Activated T-helper 1 cell treated with anti-CD3 and anti-CD28 coated beads, Interleukin-12 subunit alpha, Interleukin-12 subunit beta, Interleukin-2, Interleukin-4 antibody, amounts not matched to agents 30 ng/mL and 10 ng/mL and 1 ng/mL, durations not matched to agents 14 hours and 24 hours and 36 hours (primary cell): Measurements from ENCODE around the gene SCRN3. TPM values are rescaled to one million over a fixed set of nuclear protein-coding genes. Genes with fewer than 3 reads are reported as not detected.
A peak's percentile ranks its signal among the peaks of the same experiment; 100 is the strongest.

Experiments used
- DNase-seq: peaks from one replicate; pipeline ENCODE4 v3.0.0; 2021; ENCODE audit warnings: low spot score
- H3K27ac Mint-ChIP-seq: one replicate; pipeline ENCODE4 v1.8.0; 2021; ENCODE audit warnings: mild to moderate bottlenecking, mixed read lengths
- H3K27me3 Mint-ChIP-seq: one replicate; pipeline ENCODE4 v1.8.0; 2022; ENCODE audit warnings: mild to moderate bottlenecking, moderate library complexity, mixed read lengths; ENCODE audit not compliant: insufficient read depth
- H3K36me3 Mint-ChIP-seq: one replicate; pipeline ENCODE4 v1.8.0; 2021; ENCODE audit warnings: low read depth, mixed read lengths
- H3K4me1 Mint-ChIP-seq: one replicate; pipeline ENCODE4 v1.8.0; 2021; ENCODE audit warnings: low read depth, mixed read lengths
- H3K4me3 Mint-ChIP-seq: one replicate; pipeline ENCODE4 v1.8.0; 2021; ENCODE audit warnings: mild to moderate bottlenecking, moderate library complexity, mixed read lengths
- H3K9me3 Mint-ChIP-seq: one replicate; pipeline ENCODE4 v1.8.0; 2021; ENCODE audit warnings: mixed read lengths
- intact Hi-C: fragments of 100-400 bp; cut with micrococcal nuclease; formaldehyde crosslinking; loops from one replicate; pipeline ENCODE4 v1.15.1; 2024
- total RNA-seq: library from RNA; stranded (reverse); gene quantifications from 2 replicates; pipeline ENCODE4 v1.2.3, GENCODE V29; 2022

Gene SCRN3
- total RNA-seq, 1 donor from 2014 or later, result 14.0 TPM

- Mint-ChIP-seq H3K4me1 (no peaks in the 10 kb centered on the region), H3K36me3 (peaks cover 7% of the 10 kb centered on the region), H3K27ac (no peak overlapping the region), H3K4me3 (no peak overlapping the region), H3K9me3 (no peaks in the 10 kb centered on the region), H3K27me3 (no peaks in the 10 kb centered on the region)
- no peak for DNase-seq
- intact Hi-C loops, result no loop called here
Measured at GRCh38 chr2:174430066-174430465, 34.5 kb downstream of the SCRN3 start.

DNA sequence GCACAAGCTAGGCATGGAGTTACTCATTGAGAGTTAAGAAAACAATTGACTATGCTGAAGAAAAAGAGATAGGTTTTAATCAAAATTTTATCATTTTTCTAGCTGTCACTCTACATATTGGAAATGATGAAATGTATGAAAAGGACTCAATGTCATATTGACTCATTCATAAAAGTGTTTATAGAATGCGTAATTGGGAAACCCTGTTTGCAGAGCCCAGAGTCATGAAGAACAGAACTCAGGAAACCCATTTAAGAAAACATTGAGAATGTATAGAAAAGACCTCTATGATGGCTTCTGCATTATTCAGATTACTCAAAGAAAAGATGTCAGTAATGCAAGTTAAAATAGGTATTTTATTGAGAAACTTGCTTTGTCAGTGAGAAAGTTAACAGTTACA, 36.4 kb downstream of the SCRN3 start:
- intact Hi-C loops, result no loop called here
- DNase-seq, result no peak
- no peak overlapping the region for H3K4me3 Mint-ChIP-seq
- H3K27me3 Mint-ChIP-seq, result no peaks in the 10 kb centered on the region
- no peaks in the 10 kb centered on the region for H3K4me1 Mint-ChIP-seq
- H3K27ac Mint-ChIP-seq, result no peak overlapping the region
- H3K9me3 Mint-ChIP-seq, result no peaks in the 10 kb centered on the region
- H3K36me3 Mint-ChIP-seq, result peaks cover 14% of the 10 kb centered on the region

DNA sequence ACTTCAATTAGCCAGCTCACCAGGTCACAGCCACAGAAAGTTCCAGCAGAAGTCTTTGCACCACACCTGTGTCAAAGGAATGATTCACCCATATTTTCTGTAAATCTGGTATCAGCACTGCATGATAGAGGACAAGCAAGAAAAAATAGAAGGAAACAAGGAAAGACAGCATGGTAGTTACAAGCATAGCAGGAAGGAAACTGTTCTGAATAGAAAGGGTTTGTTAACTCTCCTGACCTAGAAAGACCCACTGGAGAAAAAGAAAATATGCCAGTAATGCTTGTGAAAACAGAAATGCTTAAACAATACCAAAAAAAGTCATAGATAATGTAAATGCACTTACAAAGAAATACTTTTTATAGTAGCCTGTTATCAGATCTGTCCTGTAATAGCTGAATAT, 40.8 kb downstream of the SCRN3 start:
- H3K4me1 Mint-ChIP-seq, result no peaks in the 10 kb centered on the region

DNA sequence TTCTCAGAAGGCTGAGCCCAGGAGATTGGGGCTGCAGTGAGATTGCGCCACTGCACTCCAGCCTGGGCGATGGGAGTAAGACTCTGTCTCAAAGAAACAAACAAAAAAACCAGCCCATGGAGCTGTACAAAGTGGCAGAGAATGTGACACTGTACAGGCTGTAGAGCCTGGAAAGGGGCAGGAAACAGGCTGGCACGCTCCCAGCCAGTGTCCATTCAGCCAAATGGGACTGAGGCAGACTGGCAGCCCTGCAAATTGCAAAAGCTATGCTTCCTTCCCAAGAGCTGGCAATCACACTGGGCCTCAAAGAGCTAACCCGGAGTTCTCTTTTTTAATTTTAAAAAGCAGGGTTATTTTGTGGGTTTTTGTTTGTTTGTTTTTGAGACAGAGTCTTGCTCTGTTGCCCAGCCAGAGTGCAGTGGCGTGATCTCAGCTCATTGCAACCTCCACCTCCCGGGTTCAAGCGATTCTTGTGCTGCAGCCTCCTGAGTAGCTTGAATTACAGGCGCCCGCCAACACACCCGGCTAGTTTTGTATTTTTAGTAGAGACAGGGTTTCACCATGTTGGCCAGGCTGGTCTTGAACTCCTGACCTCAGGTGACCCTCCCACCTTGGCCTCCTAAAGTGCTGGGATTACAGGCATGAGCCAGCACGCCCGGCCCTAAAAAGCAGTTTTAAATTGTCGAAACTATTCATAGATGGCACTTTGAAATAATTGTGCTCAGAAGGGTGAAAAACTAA, 42.8 kb downstream of the SCRN3 start:
- Mint-ChIP-seq H3K4me3 (no peak overlapping the region), H3K36me3 (peaks cover 14% of the 10 kb centered on the region), H3K27ac (no peak overlapping the region), H3K27me3 (no peaks in the 10 kb centered on the region), H3K9me3 (no peaks in the 10 kb centered on the region), H3K4me1 (no peaks in the 10 kb centered on the region)
- DNase-seq, result no peak
- intact Hi-C loops, result no loop called here

More for the DNA sequence above, 40.8 kb downstream of the SCRN3 start:
- H3K27me3 Mint-ChIP-seq, result no peaks in the 10 kb centered on the region
- no peak overlapping the region for H3K27ac Mint-ChIP-seq
- H3K4me3 Mint-ChIP-seq, result no peak overlapping the region
- intact Hi-C loops, result no loop called here
- H3K36me3 Mint-ChIP-seq, result peaks cover 12% of the 10 kb centered on the region
- no peaks in the 10 kb centered on the region for H3K9me3 Mint-ChIP-seq
- no peak for DNase-seq

- no peak for DNase-seq
- Mint-ChIP-seq H3K4me1 (no peaks in the 10 kb centered on the region), H3K9me3 (no peaks in the 10 kb centered on the region), H3K27ac (no peak overlapping the region), H3K4me3 (no peak overlapping the region), H3K36me3 (peaks cover 14% of the 10 kb centered on the region), H3K27me3 (no peaks in the 10 kb centered on the region)
- intact Hi-C loops, result no loop called here
Measured at GRCh38 chr2:174439323-174439722, 43.8 kb downstream of the SCRN3 start.

DNA sequence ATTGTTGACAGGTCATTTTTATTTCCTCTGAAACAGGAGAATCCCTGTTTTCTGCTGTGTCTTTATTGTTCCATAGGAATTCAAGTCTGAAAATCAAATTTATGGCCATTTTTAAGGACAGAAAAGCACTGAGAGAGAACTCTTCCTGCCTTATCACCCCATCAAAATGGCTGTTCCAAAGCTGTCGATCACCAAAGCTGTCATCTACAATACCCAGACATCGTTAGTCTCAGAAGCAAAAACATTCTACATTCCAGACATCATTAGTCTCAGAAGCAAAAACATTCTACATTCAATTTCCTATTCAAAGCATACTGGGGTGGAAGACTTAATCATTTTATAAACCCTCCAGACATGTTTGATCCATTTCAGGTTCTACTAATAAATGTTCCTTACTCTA, 44.4 kb downstream of the SCRN3 start:
- Mint-ChIP-seq H3K27ac (no peak overlapping the region), H3K36me3 (peaks cover 17% of the 10 kb centered on the region), H3K4me1 (no peaks in the 10 kb centered on the region), H3K27me3 (no peaks in the 10 kb centered on the region), H3K4me3 (no peak overlapping the region), H3K9me3 (no peaks in the 10 kb centered on the region)
- no peak for DNase-seq
- intact Hi-C loops, result no loop called here

- H3K9me3 Mint-ChIP-seq, result no peaks in the 10 kb centered on the region
- no peaks in the 10 kb centered on the region for H3K4me1 Mint-ChIP-seq
- no peaks in the 10 kb centered on the region for H3K27me3 Mint-ChIP-seq
- no peak overlapping the region for H3K4me3 Mint-ChIP-seq
- H3K36me3 Mint-ChIP-seq, result peaks cover 16% of the 10 kb centered on the region
- no peak for DNase-seq
- intact Hi-C loops, result no loop called here
- no peak overlapping the region for H3K27ac Mint-ChIP-seq
Measured at GRCh38 chr2:174442546-174443510, 47.3 kb downstream of the SCRN3 start.

DNA sequence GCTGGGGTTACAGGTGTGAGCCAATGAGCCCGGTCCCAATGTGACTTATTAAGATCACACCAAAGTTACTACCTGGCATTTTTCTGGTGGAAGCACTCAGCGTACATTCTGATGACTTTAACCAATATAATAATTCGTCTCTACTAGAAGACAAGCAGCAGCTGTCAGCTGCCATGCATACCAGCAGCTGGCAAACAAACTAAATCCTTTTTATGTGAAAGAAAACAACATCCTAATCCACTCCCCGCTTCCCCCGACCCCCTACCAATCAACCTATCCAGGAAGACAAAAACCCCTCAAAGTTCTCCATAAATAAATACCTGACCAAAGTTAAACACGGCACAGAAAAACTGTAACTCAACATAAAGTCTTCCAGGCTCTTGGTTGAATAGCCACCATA, 49.2 kb downstream of the SCRN3 start:
- Mint-ChIP-seq H3K27ac (no peak overlapping the region), H3K4me1 (no peaks in the 10 kb centered on the region), H3K36me3 (peaks cover 25% of the 10 kb centered on the region), H3K4me3 (no peak overlapping the region), H3K9me3 (no peaks in the 10 kb centered on the region), H3K27me3 (no peaks in the 10 kb centered on the region)
- intact Hi-C loops, result no loop called here
- DNase-seq, result no peak

- Mint-ChIP-seq H3K27ac (no peak overlapping the region), H3K9me3 (no peaks in the 10 kb centered on the region), H3K4me3 (no peak overlapping the region), H3K36me3 (peaks cover 28% of the 10 kb centered on the region), H3K27me3 (no peaks in the 10 kb centered on the region), H3K4me1 (peaks cover 4% of the 10 kb centered on the region)
- no peak for DNase-seq
- intact Hi-C loops, result no loop called here
Measured at GRCh38 chr2:174445248-174445647, 49.7 kb downstream of the SCRN3 start.

DNA sequence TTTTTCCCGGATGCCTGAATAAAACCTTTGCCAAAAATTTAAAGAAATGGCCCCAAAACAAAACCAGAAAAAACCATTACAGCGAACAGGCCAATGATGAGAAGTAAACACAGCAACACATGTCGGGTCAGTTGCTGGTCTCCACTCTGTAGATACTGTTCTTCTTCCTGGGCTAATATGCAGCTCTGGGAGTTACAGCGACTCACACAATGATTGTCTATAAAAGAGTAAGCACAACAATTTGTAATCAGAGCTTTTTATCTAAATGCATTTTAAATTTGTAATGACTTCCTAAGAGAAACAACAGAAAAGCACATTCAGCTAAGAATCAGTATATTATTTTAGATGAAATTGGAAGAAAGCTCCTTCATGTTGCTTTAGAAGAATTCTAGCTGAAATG, 51.0 kb downstream of the SCRN3 start:
- DNase-seq, result no peak
- Mint-ChIP-seq H3K4me1 (peaks cover 11% of the 10 kb centered on the region), H3K36me3 (peaks cover 29% of the 10 kb centered on the region), H3K4me3 (no peak overlapping the region), H3K9me3 (no peaks in the 10 kb centered on the region), H3K27ac (no peak overlapping the region), H3K27me3 (no peaks in the 10 kb centered on the region)
- intact Hi-C loops, result no loop called here

- Mint-ChIP-seq H3K27me3 (no peaks in the 10 kb centered on the region), H3K27ac (peak overlapping the region; percentile 7), H3K4me1 (peaks cover 11% of the 10 kb centered on the region), H3K9me3 (no peaks in the 10 kb centered on the region), H3K36me3 (peaks cover 34% of the 10 kb centered on the region), H3K4me3 (no peak overlapping the region)
- intact Hi-C loops, result no loop called here
- DNase-seq, result no peak
Measured at GRCh38 chr2:174449033-174449432, 53.5 kb downstream of the SCRN3 start.

- Mint-ChIP-seq H3K36me3 (peaks cover 28% of the 10 kb centered on the region), H3K27me3 (no peaks in the 10 kb centered on the region), H3K27ac (peak overlapping the region; percentile 54)
Measured at GRCh38 chr2:174450021-174450816, 54.7 kb downstream of the SCRN3 start.

More at GRCh38 chr2:174450021-174450816, 54.7 kb downstream of the SCRN3 start:
- Mint-ChIP-seq H3K4me1 (peaks cover 11% of the 10 kb centered on the region), H3K9me3 (no peaks in the 10 kb centered on the region), H3K4me3 (no peak overlapping the region)
- DNase-seq, result no peak
- intact Hi-C loops, result no loop called here
